K562 (cell line): Measurements from ENCODE around the gene OGDH. TPM values are rescaled to one million over a fixed set of nuclear protein-coding genes. Genes with fewer than 3 reads are reported as not detected.
A peak's percentile ranks its signal among the peaks of the same experiment; 100 is the strongest.

Experiments used
- ARNT ChIP-seq, 2 experiments: fragments of 450-650 bp; IDR thresholded peaks; 2 replicates each; pipeline ENCODE4 v1.6.1; 2016; ENCODE audit warnings: mild to moderate bottlenecking in 1 of 2
- CHD7 ChIP-seq: fragments of 200-600 bp; sonication (generic); IDR thresholded peaks from one replicate; pipeline ENCODE4 v1.6.1; 2012; ENCODE audit warnings: mild to moderate bottlenecking, low read depth, low read length, inconsistent platforms
- ELF1 ChIP-seq: fragments of 200-800 bp; sonication (Bioruptor generic); IDR thresholded peaks from 2 replicates; pipeline ENCODE4 v1.6.1; 2016; ENCODE audit warnings: missing genetic modification characterization, missing compliant biosample characterization
- EP400 ChIP-seq: fragments of 450-650 bp; IDR thresholded peaks from 2 replicates; pipeline ENCODE4 v1.6.1; 2017; ENCODE audit warnings: antibody characterized with exemption, mild to moderate bottlenecking, moderate library complexity
- GABPA ChIP-seq: fragments of 200-800 bp; sonication (Bioruptor generic); conservative IDR thresholded peaks from 2 replicates; pipeline ENCODE4 v1.6.1; 2016; ENCODE audit warnings: low read depth, missing genetic modification characterization, missing compliant biosample characterization
- HDAC1 ChIP-seq, 2 experiments: fragments of 450-650 bp; IDR thresholded peaks; 2 replicates each; pipeline ENCODE4 v1.6.1; 2016 to 2017; ENCODE audit warnings: inconsistent platforms in 1 of 2, mild to moderate bottlenecking in 1 of 2, moderate library complexity in 1 of 2
- MBD2 ChIP-seq: sonication (generic); IDR thresholded peaks from 2 replicates; pipeline ENCODE4 v1.6.1; 2016; ENCODE audit warnings: low read depth, borderline replicate concordance
- YBX1 ChIP-seq: fragments of 450-650 bp; IDR thresholded peaks from 2 replicates; pipeline ENCODE4 v1.7.1; 2016; ENCODE audit warnings: mild to moderate bottlenecking
- ZMIZ1 ChIP-seq, 2 experiments: fragments of 150-350 bp in 1 of 2; IDR thresholded peaks; 2 replicates each; pipeline ENCODE4 v1.6.1; 2012 to 2016; ENCODE audit warnings: low read depth in 2 of 2, low read length in 2 of 2, mild to moderate bottlenecking in 1 of 2, moderate library complexity in 1 of 2
- ZNF3 ChIP-seq: fragments of 250-450 bp; sonication (Bioruptor Pico); IDR thresholded peaks from 2 replicates; pipeline ENCODE4 v1.5.0; 2021; ENCODE audit warnings: mild to moderate bottlenecking, moderate library complexity
- polyA plus RNA-seq, 8 experiments: library from polyadenylated mRNA; depleted of rRNA in 4 of 8; stranded (reverse) in 5 of 8; unstranded in 3 of 8; fragments of >200 nt; fragmentation: Nextera tagmentation in 2 of 8; fragmentation: Illumina TruSeq in 1 of 8; extraction: Ambion mirVana in 2 of 8; extraction: Trizol in 1 of 8; gene quantifications; 2 replicates each; pipeline versions ENCODE4 v1.2.1 to v1.2.3, GENCODE V29; 2011 to 2014; ENCODE audit warnings: inconsistent platforms in 1 of 8, missing spikeins in 1 of 8
- total RNA-seq, 7 experiments: library from RNA; depleted of rRNA in 6 of 7; stranded (reverse); fragments of >200 nt in 6 of 7; fragmentation: Illumina TruSeq in 2 of 7; extraction: Trizol in 2 of 7; gene quantifications; 2 replicates each; pipeline versions ENCODE4 v1.2.1 to v1.2.3, GENCODE V29; 2011 to 2021; ENCODE audit warnings: low replicate concordance in 1 of 7

OGDH gene
- total and polyA plus RNA-seq, 9 of the 15 experiments (the other 6 are each of a cell fraction or from before 2014, with no cell fraction given) = 3.1 to 80.3 (median 23.5) TPM

DNA sequence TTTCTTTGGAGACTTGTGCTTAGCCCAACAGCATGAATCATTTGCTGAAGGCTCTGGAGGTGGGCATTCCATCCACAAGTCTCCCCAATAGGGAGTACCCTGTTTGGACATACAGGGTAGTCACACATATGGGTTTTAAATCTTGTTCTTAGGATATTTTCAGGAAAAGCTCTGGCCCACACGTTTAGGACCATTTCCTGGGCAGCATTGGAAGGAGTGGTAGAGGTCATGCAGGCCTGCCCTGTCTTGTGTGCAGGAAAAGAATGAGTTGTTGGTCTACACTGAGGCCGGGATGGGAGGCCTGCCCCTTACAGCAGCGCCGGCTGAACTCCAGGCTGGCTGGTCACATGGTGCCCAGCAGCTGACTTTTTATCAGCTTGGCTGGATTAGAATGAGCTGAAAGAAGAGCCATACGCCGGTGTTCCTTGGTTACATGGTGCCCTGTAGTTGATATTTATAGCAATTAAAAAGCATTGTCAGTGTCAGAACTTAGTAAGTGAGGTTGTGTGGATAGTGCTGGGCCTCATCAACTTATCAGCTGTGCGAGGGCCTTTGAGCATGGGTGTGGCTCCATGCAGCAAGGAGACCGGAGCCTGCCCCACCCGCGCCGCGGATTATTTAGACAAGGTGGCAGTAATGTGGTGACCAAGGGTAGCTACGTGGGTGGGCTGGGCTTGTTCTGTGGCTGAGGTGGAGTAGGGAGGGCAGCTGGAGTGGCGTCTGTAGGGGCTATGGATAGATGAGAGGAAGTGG lies 28.6 kb downstream of the OGDH start (continued):
- TF ChIP-seq CHD7 (no peak), ZNF3 (CRISPR knock-in tag) (no peak), ZMIZ1 (IDR thresholded peaks at IDR 0.05; ENCODE audit: low read depth in 2 of 2, low read length in 2 of 2) (no peak), YBX1 (no peak), HDAC1 (IDR thresholded peaks at IDR 0.05) (peak in 1 of 2 experiments; percentile 50; a peak in 2 of 4 replicates), MBD2 (no peak), EP400 (no peak), ELF1 (tag) (no peak), ARNT (IDR thresholded peaks at IDR 0.05) (no peak), GABPA (no peak)
